GM19023 (cell line): ENCODE data around the gene HHATL.
A peak's percentile ranks its signal among the peaks of the same experiment; 100 is the strongest.

Source experiments
- ATAC-seq: cut with Tn5 transposase; IDR thresholded peaks from one replicate; pipeline ENCODE4 v1.9.1; 2021; ENCODE audit warnings: mild to moderate bottlenecking, moderate library complexity; ENCODE audit not compliant: unreplicated experiment

The HHATL gene

DNA sequence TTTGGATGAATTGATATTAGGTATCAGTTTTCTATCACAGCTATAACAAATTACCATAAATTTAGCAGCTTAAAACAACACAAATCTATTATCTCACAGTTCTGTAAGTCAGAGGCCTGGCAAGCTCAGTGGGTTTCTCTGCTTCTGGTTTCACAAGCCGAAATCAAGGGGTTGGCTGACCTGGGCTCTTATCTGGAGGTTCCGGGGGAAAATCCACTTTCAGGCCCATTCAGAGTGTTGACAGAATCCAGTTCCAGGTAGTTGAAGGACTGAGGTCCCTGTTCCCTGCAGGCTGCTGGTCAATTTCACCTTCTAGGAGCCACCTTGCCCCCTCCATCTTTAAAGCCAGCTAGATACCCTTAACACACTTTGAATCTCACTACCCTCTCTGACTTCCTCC lies 11.1 kb upstream of the HHATL start:
- ATAC-seq: no peak

DNA sequence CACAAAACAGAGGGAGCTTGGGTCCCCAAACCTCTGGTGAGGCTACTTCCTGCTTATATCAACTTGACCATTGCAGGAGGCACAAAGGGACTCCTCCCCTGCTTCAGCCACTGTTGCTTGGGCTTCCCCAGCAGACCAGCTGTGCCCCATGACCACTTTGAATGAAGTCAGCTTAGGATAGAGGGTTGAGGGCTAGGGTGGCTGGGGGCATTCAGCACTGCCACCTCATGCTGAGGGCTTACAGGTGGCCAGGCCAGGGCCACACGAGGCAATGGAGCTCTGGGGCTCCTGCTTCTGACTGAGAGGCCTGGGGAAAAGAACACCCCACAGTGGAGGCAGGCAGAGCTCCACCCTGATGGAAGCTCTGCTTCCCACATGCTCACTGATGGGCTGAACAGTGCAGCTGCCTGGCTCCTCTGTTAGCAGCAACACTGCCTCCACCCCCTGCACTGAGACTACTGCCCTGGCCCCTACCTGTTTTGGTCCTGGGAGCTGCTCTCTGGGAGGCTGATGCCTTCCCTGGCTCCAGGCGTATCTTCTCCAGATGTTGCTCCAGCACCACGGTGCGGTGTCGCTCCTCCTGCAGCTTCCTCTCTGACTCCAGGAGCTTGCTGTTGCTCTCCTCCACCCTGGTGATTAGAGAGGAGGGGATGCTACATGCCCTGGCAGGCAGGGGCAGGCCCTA lies 10.2 kb upstream of the HHATL start:
- no peak for ATAC-seq

- ATAC-seq: no peak
Measured at GRCh38 chr3:42712344-42712648, 9.7 kb upstream of the HHATL start.

DNA sequence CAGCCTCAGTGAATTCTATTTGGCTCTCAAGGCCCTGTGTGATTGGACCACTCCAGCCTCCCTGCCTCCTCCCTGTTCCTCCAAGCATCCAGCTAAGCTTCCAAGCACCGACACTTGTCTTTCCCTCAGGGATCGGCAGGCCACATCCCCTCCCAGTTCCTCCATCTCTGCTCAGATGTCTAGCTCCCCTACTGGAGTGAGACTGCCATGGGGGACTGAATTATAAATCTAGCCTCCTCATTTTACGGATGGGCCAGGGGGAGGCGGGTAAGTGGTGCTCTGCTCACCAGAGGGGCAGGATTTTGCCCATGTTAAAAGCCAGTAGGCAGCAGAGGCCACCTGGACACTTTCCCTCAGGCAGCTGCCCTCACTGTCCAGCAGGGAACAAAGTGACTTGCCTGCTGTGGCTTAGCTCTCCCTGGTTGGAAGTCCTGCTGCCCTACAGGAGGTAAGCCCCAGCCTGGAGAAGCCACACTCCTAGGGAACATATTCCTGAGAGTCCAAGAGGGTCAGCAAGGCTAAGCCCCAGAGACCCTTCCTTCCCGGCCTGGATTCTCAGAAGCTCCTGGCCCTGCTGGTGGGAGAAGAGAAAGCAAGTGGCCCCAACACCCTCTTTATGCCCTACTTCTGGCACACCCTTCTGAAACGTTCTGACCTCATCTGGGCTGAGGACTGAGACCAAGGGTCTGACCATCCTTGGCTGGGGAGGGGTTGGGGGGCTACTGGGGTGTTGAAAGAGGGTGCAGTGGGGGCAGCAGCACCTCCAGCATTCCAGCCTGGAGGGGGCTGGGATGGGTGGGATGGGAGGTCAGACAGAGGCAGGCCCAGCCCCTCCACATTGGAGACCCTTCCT lies 9.1 kb upstream of the HHATL start:
- ATAC-seq: no peak

- ATAC-seq: no peak
Measured at GRCh38 chr3:42710323-42711021, 7.9 kb upstream of the HHATL start.

DNA sequence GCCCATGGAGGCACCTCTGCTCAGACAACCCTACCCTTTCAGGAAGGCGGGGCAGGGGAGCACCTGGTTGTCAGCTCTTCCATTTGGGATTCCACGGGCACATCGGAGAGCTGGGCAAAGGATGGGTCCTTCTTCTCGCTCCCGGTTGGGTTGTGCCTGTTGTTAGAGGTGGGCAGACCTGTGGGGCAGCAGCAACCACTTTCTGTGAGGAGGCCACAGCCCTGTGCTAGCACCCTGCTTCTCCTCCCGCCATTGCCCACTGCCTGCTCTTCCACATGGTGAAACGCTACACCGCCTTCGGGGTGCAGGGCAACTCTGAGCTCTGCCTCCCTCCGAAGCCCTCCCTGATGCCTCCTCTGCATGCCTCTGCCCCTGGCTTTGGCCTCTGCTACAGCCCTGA lies 7.0 kb upstream of the HHATL start:
- no peak for ATAC-seq

DNA sequence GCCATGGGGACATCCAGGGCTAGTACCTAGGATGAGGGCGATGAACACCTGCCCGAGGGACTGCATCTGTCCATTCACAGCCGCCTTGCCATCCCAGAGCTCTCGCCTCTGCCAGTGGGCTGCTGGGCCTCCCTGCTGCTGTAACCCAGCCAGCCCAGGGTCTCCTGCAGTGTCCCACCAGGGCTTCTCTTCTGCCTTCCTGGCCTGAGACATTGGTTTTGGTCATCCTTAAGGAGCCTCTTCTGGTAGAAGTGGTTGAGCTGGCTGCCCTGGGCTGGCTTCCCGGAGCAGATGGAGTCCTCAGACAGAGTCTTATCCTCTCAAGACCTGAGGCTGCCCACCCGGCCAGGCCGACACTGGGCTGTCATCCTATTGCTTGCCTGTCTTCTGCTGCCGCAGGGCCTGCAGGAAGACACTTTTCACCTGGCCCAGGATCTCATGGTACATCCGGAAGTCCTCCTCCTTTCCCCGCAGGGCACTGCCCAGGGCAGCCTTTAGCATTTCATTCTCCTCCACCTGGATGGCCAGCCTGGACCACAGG lies 6.1 kb upstream of the HHATL start:
- ATAC-seq: no peak

GRCh38 chr3:42707620-42708355 lies 5.2 kb upstream of the HHATL start:
- no peak for ATAC-seq

DNA sequence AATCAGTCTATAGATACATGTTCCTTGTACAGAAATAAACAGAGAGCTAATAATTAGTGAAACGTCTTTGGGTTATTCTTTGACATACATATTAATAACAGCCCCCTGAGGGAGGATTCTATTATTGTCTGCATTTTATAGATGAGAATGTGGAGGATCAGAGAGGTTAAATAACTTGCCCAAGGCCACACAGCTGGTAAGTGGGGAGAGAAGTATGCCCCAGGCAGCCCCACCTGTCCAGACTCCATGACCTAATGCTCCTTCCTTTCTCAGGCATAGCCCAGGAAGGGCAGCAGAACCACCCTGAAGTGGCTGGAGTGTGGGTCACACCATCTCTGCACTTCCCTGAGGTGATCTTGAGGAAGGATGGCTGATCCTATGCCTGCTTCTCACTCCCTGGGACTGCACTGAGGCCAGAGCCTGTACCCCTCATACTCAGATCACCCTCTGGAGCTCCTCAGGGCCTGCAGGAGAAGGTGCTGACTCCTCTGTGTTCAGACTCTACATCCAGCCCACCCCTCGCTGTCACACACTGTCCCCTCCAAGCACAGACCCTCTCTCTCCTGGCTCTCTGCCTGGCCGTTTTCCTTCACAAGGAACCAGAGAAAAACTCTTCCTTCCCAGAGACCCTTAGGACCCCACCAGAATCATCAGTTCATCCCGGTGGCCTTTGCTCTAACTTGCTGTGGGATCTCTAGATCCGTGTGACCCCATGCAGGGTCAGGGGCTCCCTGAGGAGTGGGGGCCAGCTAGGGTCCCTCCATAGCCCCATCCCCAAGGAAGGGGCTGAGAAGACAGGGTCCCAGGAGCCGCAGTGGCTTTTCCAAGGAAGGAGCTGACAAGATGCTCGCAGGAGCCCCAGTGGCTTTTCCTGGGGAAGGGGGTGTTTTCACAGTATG lies 4.4 kb upstream of the HHATL start:
- ATAC-seq: no peak

- no peak for ATAC-seq
Measured at GRCh38 chr3:42705962-42706585, 3.5 kb upstream of the HHATL start.

DNA sequence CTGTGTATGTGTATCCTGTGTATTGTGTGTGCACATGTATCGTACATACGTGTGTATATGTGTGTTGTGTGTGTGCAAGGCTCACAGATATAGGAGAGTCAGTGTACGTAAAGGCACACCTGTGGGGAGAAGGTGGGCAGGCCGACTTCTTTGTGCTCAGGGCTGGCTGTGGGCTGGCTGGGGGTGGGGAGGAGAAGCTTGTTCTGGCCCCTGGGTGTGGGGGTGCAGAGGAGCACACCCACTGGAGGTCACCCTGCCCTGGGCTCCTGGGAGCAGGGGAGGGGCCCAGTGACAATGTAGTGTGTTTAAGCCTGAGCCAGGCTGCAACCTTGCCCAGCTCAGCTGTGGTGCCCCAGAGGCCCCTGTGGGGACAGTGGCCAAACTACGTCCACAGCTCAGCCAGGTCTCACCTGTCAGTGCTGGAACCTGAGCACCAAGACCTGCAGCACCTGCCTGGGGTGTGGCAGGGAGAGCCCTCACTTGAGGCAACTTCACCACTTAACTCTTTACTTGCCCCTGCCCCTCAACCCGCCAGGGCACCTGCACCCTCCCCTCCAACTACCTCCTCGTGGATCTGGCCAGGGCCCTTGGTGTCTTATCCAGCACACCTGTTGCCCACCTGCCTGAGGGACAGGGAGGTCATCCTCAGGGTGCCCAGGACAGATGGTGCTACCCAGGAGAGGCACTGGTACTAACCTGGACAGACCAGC lies 2.6 kb upstream of the HHATL start:
- ATAC-seq: no peak

GRCh38 chr3:42704136-42704841 lies 1.7 kb upstream of the HHATL start:
- no peak for ATAC-seq

GRCh38 chr3:42703695-42704025 lies 1.1 kb upstream of the HHATL start:
- no peak for ATAC-seq

DNA sequence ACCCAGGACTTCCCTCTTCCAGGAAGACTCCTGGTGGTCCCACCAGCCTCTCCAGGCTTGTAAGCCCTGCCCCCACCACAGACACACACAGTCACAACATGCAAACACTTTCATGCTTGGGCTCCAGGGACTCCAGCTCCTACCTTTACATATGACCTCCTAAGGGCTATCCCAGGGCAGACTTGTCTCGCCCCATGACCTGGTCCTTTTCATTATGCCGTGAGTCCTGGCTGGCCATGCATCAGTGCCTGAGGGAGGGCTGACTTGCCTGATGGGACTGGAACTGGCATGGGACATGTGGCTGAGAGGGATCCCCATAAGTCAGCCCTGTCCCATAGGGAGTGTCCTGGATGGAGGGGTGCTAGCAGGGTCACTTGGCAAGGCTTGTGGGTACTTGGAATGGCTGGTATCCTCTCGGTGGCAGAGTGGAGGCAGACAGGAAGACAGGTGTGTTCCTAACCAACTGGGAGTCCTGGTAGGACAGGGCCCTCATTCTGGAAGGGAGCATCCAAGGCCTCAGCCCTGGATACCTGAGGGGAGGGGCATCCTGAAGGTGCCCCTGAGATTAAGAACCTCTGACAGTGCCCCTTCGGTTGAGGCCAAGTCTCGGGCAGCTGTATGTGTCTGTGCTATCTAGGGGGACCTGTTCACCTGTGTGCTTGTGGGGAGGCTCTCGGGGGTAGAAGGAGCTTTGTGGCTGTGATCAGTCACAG lies 540 bp upstream of the HHATL start:
- ATAC-seq: no peak

GRCh38 chr3:42701371-42702065 lies 1.1 kb downstream of the HHATL start:
- peak; percentile 50 for ATAC-seq

DNA sequence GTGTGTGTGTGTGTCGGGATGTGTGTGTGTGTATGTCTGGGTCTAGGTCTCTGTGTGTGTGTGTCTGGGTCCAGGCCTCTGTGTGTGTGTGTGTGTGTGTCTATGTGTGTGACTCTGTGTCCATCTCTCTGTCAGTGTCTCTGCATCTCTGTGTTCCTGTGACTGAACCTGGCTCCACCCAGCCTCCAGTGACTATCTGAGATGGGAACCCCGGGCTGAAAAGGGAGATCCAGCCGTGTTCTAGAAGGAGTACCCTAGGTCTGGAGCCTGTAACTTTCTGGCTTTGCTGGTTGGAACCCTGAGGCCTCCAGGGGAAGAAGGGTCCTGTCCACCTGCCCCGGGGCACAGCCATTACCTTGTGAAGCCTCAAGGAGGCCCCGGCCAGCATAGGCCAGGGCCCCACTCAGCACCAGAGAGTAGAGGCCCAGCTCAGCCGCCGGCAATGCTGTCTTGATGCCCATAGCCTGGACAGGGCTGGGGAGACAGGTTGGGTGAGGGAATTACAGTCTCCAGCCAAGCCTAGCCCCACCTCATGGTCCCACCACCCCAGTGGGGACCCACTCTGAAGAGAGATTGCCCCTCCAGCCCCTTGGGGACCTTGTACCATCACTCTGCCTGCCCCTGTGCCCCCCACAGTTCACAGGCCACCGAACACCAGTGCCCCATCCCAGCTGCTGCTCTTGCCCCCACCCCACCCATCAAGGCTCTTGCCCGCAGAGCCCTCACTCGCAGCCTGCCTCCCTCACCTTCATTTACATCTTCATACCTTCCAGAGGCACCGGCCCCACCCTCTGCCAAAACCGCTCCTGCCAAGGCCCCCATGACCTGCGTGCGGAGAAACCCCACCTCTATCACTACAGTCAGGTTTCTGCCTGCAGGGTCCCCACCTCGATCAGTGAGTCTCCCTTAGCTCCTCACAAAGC lies 2.0 kb downstream of the HHATL start:
- no peak for ATAC-seq
